ENCODE measurements around the gene LNX1.

DNA sequence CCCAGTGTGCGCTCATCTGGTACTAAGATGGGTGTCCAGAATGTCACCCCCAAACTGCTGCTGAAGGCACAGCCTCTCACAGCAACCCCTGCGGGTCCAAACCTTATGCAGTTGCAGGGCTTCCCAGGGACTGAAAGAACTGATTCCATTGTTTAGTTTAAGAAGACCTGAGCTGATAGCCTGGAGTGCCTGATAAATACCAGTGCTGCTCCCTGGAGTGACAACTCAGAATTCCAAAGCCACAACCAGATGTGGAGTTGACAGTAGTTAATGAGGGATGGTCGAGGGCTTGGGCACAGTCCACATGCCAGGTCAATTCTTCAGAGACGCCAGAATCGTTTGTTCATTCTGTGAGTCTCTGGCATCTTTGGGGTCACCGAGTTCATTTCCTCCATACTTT lies 71.2 kb downstream of the LNX1 start:
- TF ChIP-seq EP300 (IDR thresholded peaks at IDR 0.05; ENCODE audit: borderline replicate concordance) (no peak), TCF12 (IDR thresholded peaks at IDR 0.05; ENCODE audit: low read depth) (no peak), NFIC (IDR thresholded peaks at IDR 0.05) (no peak), ZBTB7A (IDR thresholded peaks at IDR 0.05; ENCODE audit: low read depth) (no peak), TAF1 (IDR thresholded peaks at IDR 0.05; ENCODE audit: low read depth) (no peak), YY1 (IDR thresholded peaks at IDR 0.05; ENCODE audit: low read depth) (no peak), TEAD4 (IDR thresholded peaks at IDR 0.05) (no peak), CREB1 (IDR thresholded peaks at IDR 0.05; ENCODE audit: low read depth) (no peak), EGR1 (IDR thresholded peaks at IDR 0.05) (no peak), CEBPB (IDR thresholded peaks at IDR 0.05) (no peak)
- TF ChIP-seq, protein P1, sequence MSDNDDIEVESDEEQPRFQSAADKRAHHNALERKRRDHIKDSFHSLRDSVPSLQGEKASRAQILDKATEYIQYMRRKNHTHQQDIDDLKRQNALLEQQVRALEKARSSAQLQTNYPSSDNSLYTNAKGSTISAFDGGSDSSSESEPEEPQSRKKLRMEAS (IDR thresholded peaks at IDR 0.05): no peak
- TF ChIP-seq, protein P2, sequence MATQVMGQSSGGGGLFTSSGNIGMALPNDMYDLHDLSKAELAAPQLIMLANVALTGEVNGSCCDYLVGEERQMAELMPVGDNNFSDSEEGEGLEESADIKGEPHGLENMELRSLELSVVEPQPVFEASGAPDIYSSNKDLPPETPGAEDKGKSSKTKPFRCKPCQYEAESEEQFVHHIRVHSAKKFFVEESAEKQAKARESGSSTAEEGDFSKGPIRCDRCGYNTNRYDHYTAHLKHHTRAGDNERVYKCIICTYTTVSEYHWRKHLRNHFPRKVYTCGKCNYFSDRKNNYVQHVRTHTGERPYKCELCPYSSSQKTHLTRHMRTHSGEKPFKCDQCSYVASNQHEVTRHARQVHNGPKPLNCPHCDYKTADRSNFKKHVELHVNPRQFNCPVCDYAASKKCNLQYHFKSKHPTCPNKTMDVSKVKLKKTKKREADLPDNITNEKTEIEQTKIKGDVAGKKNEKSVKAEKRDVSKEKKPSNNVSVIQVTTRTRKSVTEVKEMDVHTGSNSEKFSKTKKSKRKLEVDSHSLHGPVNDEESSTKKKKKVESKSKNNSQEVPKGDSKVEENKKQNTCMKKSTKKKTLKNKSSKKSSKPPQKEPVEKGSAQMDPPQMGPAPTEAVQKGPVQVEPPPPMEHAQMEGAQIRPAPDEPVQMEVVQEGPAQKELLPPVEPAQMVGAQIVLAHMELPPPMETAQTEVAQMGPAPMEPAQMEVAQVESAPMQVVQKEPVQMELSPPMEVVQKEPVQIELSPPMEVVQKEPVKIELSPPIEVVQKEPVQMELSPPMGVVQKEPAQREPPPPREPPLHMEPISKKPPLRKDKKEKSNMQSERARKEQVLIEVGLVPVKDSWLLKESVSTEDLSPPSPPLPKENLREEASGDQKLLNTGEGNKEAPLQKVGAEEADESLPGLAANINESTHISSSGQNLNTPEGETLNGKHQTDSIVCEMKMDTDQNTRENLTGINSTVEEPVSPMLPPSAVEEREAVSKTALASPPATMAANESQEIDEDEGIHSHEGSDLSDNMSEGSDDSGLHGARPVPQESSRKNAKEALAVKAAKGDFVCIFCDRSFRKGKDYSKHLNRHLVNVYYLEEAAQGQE (IDR thresholded peaks at IDR 0.05; ENCODE audit: low read depth): no peak
- TF ChIP-seq, protein P3, sequence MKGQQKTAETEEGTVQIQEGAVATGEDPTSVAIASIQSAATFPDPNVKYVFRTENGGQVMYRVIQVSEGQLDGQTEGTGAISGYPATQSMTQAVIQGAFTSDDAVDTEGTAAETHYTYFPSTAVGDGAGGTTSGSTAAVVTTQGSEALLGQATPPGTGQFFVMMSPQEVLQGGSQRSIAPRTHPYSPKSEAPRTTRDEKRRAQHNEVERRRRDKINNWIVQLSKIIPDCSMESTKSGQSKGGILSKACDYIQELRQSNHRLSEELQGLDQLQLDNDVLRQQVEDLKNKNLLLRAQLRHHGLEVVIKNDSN (IDR thresholded peaks at IDR 0.05): no peak

Data from Ishikawa (cell line).